Smooth muscle cell (in vitro differentiated cells): ENCODE results near the gene OSGEPL1. TPM values are rescaled to one million over a fixed set of nuclear protein-coding genes. Genes with fewer than 3 reads are reported as not detected.

Source experiments
- DNase-seq: peaks from one replicate; lab custom pipeline; 2025; ENCODE audit not compliant: unreplicated experiment; lab: John Stamatoyannopoulos, UW
- H2AFZ ChIP-seq: fragments of 200-600 bp; sonication (generic); 2 replicates; pipeline ENCODE4 v1.6.0; 2016; ENCODE audit warnings: antibody characterized with exemption, low read depth, mild to moderate bottlenecking
- H3F3A ChIP-seq: fragments of 200-600 bp; sonication (generic); 2 replicates; pipeline ENCODE4 v1.6.0; 2017; ENCODE audit warnings: antibody characterized with exemption, low read depth
- H3K27ac ChIP-seq: fragments of 200-600 bp; sonication (generic); 2 replicates; pipeline ENCODE4 v1.5.1; 2016; ENCODE audit warnings: low read depth, mild to moderate bottlenecking
- H3K27me3 ChIP-seq: fragments of 200-600 bp; sonication (generic); 2 replicates; pipeline ENCODE4 v1.6.1; 2016; ENCODE audit warnings: low read depth, mild to moderate bottlenecking
- H3K36me3 ChIP-seq: fragments of 200-600 bp; sonication (generic); 2 replicates; pipeline ENCODE4 v1.5.1; 2016; ENCODE audit warnings: low read depth
- H3K4me1 ChIP-seq: fragments of 200-600 bp; sonication (generic); 2 replicates; pipeline ENCODE4 v1.5.1; 2016; ENCODE audit warnings: low read depth
- H3K4me2 ChIP-seq: fragments of 200-600 bp; sonication (generic); 2 replicates; pipeline ENCODE4 v1.6.0; 2016; ENCODE audit warnings: mild to moderate bottlenecking
- H3K4me3 ChIP-seq: fragments of 200-600 bp; sonication (generic); 2 replicates; pipeline ENCODE4 v1.5.1; 2016; ENCODE audit warnings: mild to moderate bottlenecking
- H3K79me2 ChIP-seq: fragments of 200-600 bp; sonication (generic); 2 replicates; pipeline ENCODE4 v1.6.0; 2016; ENCODE audit warnings: low read depth, mild to moderate bottlenecking
- H3K9ac ChIP-seq: fragments of 200-600 bp; sonication (generic); 2 replicates; pipeline ENCODE4 v1.6.0; 2016; ENCODE audit warnings: low read depth
- H3K9me3 ChIP-seq: fragments of 200-600 bp; sonication (generic); replicated peaks from 2 replicates; pipeline ENCODE4 v1.5.1; 2016; ENCODE audit warnings: low read depth
- H4K20me1 ChIP-seq: fragments of 200-600 bp; sonication (generic); 2 replicates; pipeline ENCODE4 v1.6.0; 2016; ENCODE audit warnings: low read depth
- CTCF ChIP-seq: fragments of 200-600 bp; sonication (generic); IDR thresholded peaks from 2 replicates; pipeline ENCODE4 v1.5.1; 2017; ENCODE audit warnings: borderline replicate concordance, mild to moderate bottlenecking, antibody characterized with exemption; ENCODE audit not compliant: insufficient read depth, poor library complexity, severe bottlenecking
- WGBS: methylation state at CpG from one replicate; pipeline ENCODE4 v1.1.7; 2016; ENCODE audit warnings: low lambda C conversion rate; 5-methylcytosine and 5-hydroxymethylcytosine counted together
- polyA plus RNA-seq: library from polyadenylated mRNA; unstranded; fragments of >200 nt; fragmentation: Nextera tagmentation; extraction: Ambion mirVana; gene quantifications from 2 replicates; pipeline ENCODE4 v1.2.1, GENCODE V29; 2016
- total RNA-seq: library from RNA; depleted of rRNA; stranded (reverse); fragments of >200 nt; gene quantifications from 2 replicates; pipeline ENCODE4 v1.2.3, GENCODE V29; 2014

OSGEPL1 gene
- total and polyA plus RNA-seq, 2 experiments from 2014 or later, result 6.1 to 11.8 TPM

GRCh38 chr2:189756311-189756952 lies 6.2 kb downstream of the OSGEPL1 start:
- Histone ChIP-seq H3K27ac (no peak overlapping the region), H3K4me2 (no peak overlapping the region), H3K9me3 (no peaks in the 10 kb centered on the region), H3K4me3 (no peak overlapping the region), H3K4me1 (no peaks in the 10 kb centered on the region), H4K20me1 (no peaks in the 10 kb centered on the region), H2AFZ (no peak overlapping the region), H3K36me3 (peaks cover 12% of the 10 kb centered on the region), H3K9ac (no peak overlapping the region), H3K27me3 (no peaks in the 10 kb centered on the region), H3K79me2 (no peaks in the 10 kb centered on the region), H3F3A (no peaks in the 10 kb centered on the region)
- WGBS, result 94% methylated on average over 2 of the region's 2 CpGs
- DNase-seq, result no peak
- no peak for TF ChIP-seq CTCF

- H4K20me1 ChIP-seq, result no peaks in the 10 kb centered on the region
- no peaks in the 10 kb centered on the region for H3K79me2 ChIP-seq
- peak; percentile 47 for TF ChIP-seq CTCF
- no peak overlapping the region for H3K27ac ChIP-seq
- H2AFZ ChIP-seq, result no peak overlapping the region
- DNase-seq, result no peak
- H3K4me1 ChIP-seq, result no peaks in the 10 kb centered on the region
- H3K4me2 ChIP-seq, result no peak overlapping the region
- H3K9me3 ChIP-seq, result no peaks in the 10 kb centered on the region
- peaks cover 12% of the 10 kb centered on the region for H3K36me3 ChIP-seq
- no peaks in the 10 kb centered on the region for H3F3A ChIP-seq
- WGBS, result 86% methylated on average over 10 of the region's 10 CpGs
- no peak overlapping the region for H3K9ac ChIP-seq
- H3K27me3 ChIP-seq, result no peaks in the 10 kb centered on the region
- H3K4me3 ChIP-seq, result no peak overlapping the region
Measured at GRCh38 chr2:189751080-189751658, 11.4 kb downstream of the OSGEPL1 start.

DNA sequence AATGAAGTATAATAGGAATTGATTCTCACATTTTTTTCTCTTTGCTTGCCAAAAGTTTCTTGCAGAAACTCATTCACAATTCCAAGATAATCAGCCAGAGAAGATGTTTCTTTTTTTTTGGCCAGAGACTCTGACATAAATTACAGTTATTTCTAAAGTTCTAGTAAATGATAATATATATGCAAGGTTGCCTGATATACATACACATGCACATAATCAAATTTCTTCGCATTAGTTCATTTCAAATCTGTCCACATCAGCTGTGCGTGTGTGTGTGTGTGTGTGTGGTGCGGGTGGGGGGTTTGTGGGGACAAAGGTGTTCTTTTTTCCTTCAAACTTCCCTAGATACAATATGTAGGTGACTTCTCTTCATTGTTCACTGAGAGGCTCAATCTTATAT lies 33.2 kb downstream of the OSGEPL1 start:
- Histone ChIP-seq H3K79me2 (no peaks in the 10 kb centered on the region), H3K4me2 (no peak overlapping the region), H3K27ac (no peak overlapping the region), H3K36me3 (no peaks in the 10 kb centered on the region), H3K4me1 (no peaks in the 10 kb centered on the region), H3K27me3 (no peaks in the 10 kb centered on the region), H3F3A (no peaks in the 10 kb centered on the region), H3K9ac (no peak overlapping the region), H3K4me3 (no peak overlapping the region), H2AFZ (no peak overlapping the region), H3K9me3 (no peaks in the 10 kb centered on the region), H4K20me1 (no peaks in the 10 kb centered on the region)
- no peak for DNase-seq
- 74% methylated on average over 3 of the region's 3 CpGs for WGBS
- TF ChIP-seq CTCF, result no peak

DNA sequence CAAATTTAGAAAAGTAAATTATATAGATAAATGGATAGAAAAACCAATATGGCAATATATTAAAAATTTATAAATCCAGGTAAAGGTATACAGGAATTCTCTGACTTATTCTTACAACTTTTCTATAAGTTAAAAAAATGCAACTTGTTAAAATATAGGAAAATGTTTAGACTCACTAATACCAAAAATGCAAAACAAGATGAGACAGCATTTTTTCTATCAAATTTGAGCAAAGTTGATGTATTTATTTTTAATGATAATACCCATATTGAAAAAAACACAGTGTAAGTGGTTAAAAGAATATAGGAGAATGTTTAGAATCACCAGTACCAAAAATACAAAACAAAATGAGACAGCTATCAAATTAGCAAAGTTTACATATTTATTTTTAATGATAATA lies 35.7 kb downstream of the OSGEPL1 start:
- H3K27me3 ChIP-seq, result no peaks in the 10 kb centered on the region
- no peak overlapping the region for H3K4me3 ChIP-seq
- no peaks in the 10 kb centered on the region for H3K4me1 ChIP-seq
- no peaks in the 10 kb centered on the region for H3F3A ChIP-seq
- no peaks in the 10 kb centered on the region for H3K9me3 ChIP-seq
- no peak overlapping the region for H3K9ac ChIP-seq
- no peak overlapping the region for H3K27ac ChIP-seq
- H4K20me1 ChIP-seq, result no peaks in the 10 kb centered on the region
- DNase-seq, result no peak
- H3K4me2 ChIP-seq, result no peak overlapping the region
- no peak for TF ChIP-seq CTCF
- no peak overlapping the region for H2AFZ ChIP-seq
- H3K36me3 ChIP-seq, result no peaks in the 10 kb centered on the region
- no peaks in the 10 kb centered on the region for H3K79me2 ChIP-seq
